K562 (cell line): ENCODE data around the gene ART1. TPM values are rescaled to one million over a fixed set of nuclear protein-coding genes. Genes with fewer than 3 reads are reported as not detected.
A peak's percentile ranks its signal among the peaks of the same experiment; 100 is the strongest.

Source experiments
- ATAC-seq: fragments of 200-7000 bp; cut with Tn5 transposase; 3 replicates; pipeline ENCODE4 v1.9.1; 2020; ENCODE audit warnings: moderate library complexity
- BruUV-seq: library from RNA; stranded (reverse); fragments of 400-500 nt; replicated peaks from 2 replicates; lab custom pipeline; 2021; lab: Mats Ljungman, UMichigan
- CTCF ChIA-PET: fragments of 300-600 bp; formaldehyde crosslinking; extraction: SDS; loops from one replicate; lab custom pipeline; 2021; ENCODE audit warnings: low intra/inter-chr PET ratio; lab: Yijun Ruan, JAX
- POLR2A ChIA-PET: fragments of 300-600, 350-650 bp; sonication (Branson Sonifier 250); formaldehyde crosslinking; extraction: SDS; loops from one replicate; lab custom pipeline; 2021; ENCODE audit warnings: antibody characterized with exemption, inconsistent platforms; lab: Yijun Ruan, JAX
- DNase-seq, 4 experiments: peaks; one replicate each; pipeline versions ENCODE4 v3.0.0 to v3.0.0-alpha.2; 2011 to 2018; ENCODE audit warnings: low spot score in 3 of 4, mixed read lengths in 3 of 4; ENCODE audit errors: extremely low read depth in 1 of 4
- FAIRE-seq: peaks from 2 replicates; lab custom pipeline; 2011; peaks lifted over from hg19 to GRCh38; lab: Jason Lieb, UNC
- H2AFZ ChIP-seq: 2 replicates; pipeline ENCODE4 v1.6.0; 2011; ENCODE audit warnings: low read depth, low read length, control low read depth, inconsistent platforms
- H3K27ac ChIP-seq: fragments of 200-600 bp; 3 replicates; pipeline ENCODE4 v1.8.0; 2011; ENCODE audit warnings: low read depth, mild to moderate bottlenecking, control low read depth, inconsistent platforms, low read length, moderate library complexity, mixed read lengths; ENCODE audit errors: extremely low read depth
- H3K27me3 ChIP-seq, 2 experiments: fragments of 300-600 bp in 1 of 2; 2 replicates in 1 of 2; 3 replicates in 1 of 2; pipeline versions ENCODE4 v1.6.0 to v1.8.0; 2011; ENCODE audit warnings: inconsistent platforms in 2 of 2, low read length in 2 of 2, mild to moderate bottlenecking in 1 of 2, mixed read lengths in 1 of 2, moderate library complexity in 1 of 2; ENCODE audit not compliant: control insufficient read depth in 2 of 2, insufficient read depth in 2 of 2
- H3K36me3 ChIP-seq: fragments of 300-600 bp; 3 replicates; pipeline ENCODE4 v1.8.0; 2011; ENCODE audit warnings: mild to moderate bottlenecking, low read length, inconsistent platforms; ENCODE audit not compliant: control insufficient read depth, insufficient read depth
- H3K4me1 ChIP-seq, 2 experiments: fragments of 200-600 bp in 1 of 2; replicated peaks in 1 of 2; 2 replicates in 1 of 2; 3 replicates in 1 of 2; pipeline versions ENCODE4 v1.5.1 to v1.8.0; 2011; ENCODE audit warnings: inconsistent platforms in 2 of 2, low read length in 2 of 2, mild to moderate bottlenecking in 1 of 2, mixed read lengths in 1 of 2, moderate library complexity in 1 of 2; ENCODE audit not compliant: control insufficient read depth in 2 of 2, insufficient read depth in 2 of 2
- H3K4me2 ChIP-seq: 2 replicates; pipeline ENCODE4 v1.6.1; 2011; ENCODE audit warnings: low read length, control low read depth, inconsistent platforms, mixed read lengths; ENCODE audit not compliant: insufficient read depth
- H3K4me3 ChIP-seq: fragments of 200-600 bp; sonication (generic), shearing (Covaris generic); 2 replicates; pipeline ENCODE4 v1.5.1; 2016; ENCODE audit warnings: control low read depth, inconsistent platforms
- H3K79me2 ChIP-seq: fragments of 200-600 bp; 3 replicates; pipeline ENCODE4 v1.8.0; 2011; ENCODE audit warnings: low read length, inconsistent platforms; ENCODE audit not compliant: control insufficient read depth, insufficient read depth
- H3K9ac ChIP-seq, 2 experiments: 2 replicates each; pipeline versions ENCODE4 v1.6.0 to v1.6.1; 2011; ENCODE audit warnings: low read depth in 2 of 2, low read length in 2 of 2, control low read depth in 1 of 2, inconsistent platforms in 1 of 2, mild to moderate bottlenecking in 1 of 2, mixed read lengths in 1 of 2; ENCODE audit not compliant: insufficient read depth in 1 of 2
- H3K9me1 ChIP-seq: one replicate; pipeline ENCODE4 v1.6.0; 2011; ENCODE audit warnings: inconsistent platforms, mild to moderate bottlenecking, low read length, moderate library complexity; ENCODE audit not compliant: control insufficient read depth, insufficient read depth
- H3K9me3 ChIP-seq: replicated peaks from 2 replicates; pipeline ENCODE4 v1.5.1; 2011; ENCODE audit warnings: low read depth, low read length, inconsistent platforms; ENCODE audit not compliant: control insufficient read depth, insufficient read depth
- H4K20me1 ChIP-seq: replicated peaks from 2 replicates; pipeline ENCODE4 v1.6.1; 2011; ENCODE audit warnings: low read length, inconsistent platforms, mixed read lengths; ENCODE audit not compliant: control insufficient read depth, insufficient read depth
- BCOR ChIP-seq: fragments of 450-650 bp; IDR thresholded peaks from 2 replicates; pipeline ENCODE4 v1.6.1; 2016
- FOXJ3 ChIP-seq: sonication (generic); formaldehyde crosslinking; IDR thresholded peaks from 2 replicates; pipeline ENCODE4 v1.4.0; 2020; ENCODE audit warnings: mild to moderate bottlenecking, missing genetic modification reagents
- HEY1 ChIP-seq: fragments of 250-450 bp; sonication (Bioruptor Pico); IDR thresholded peaks from 2 replicates; pipeline ENCODE4 v1.5.0; 2020; ENCODE audit warnings: mild to moderate bottlenecking, moderate library complexity, borderline replicate concordance
- KLF10 ChIP-seq: fragments of 250-450 bp; sonication (Bioruptor Pico); IDR thresholded peaks from 2 replicates; pipeline ENCODE4 v1.6.1; 2021; ENCODE audit warnings: matching md5 sums
- MAFF ChIP-seq: IDR thresholded peaks from 2 replicates; pipeline ENCODE4 v1.6.1; 2012; ENCODE audit warnings: low read length, improper control_type of control experiment
- NELFE ChIP-seq: IDR thresholded peaks from 2 replicates; pipeline ENCODE4 v1.6.1; 2011; ENCODE audit warnings: mild to moderate bottlenecking; ENCODE audit not compliant: insufficient read depth, insufficient read length
- NFIC ChIP-seq: fragments of 450-650 bp; IDR thresholded peaks from 2 replicates; pipeline ENCODE4 v1.6.1; 2017; ENCODE audit warnings: mild to moderate bottlenecking, inconsistent platforms
- NRF1 ChIP-seq, 2 experiments: fragments of 450-650 bp; IDR thresholded peaks in 1 of 2; conservative IDR thresholded peaks in 1 of 2; 2 replicates each; pipeline ENCODE4 v1.6.1; 2014; ENCODE audit warnings: mild to moderate bottlenecking in 2 of 2
- OTX1 ChIP-seq: fragments of 450-650 bp; formaldehyde crosslinking; IDR thresholded peaks from 2 replicates; pipeline ENCODE4 v1.4.0; 2022; ENCODE audit warnings: mild to moderate bottlenecking
- RAD21 ChIP-seq, 2 experiments: fragments of 250-450 bp in 1 of 2; fragments of 450-650 bp in 1 of 2; sonication (Bioruptor Pico) in 1 of 2; formaldehyde crosslinking in 1 of 2; IDR thresholded peaks in 1 of 2; conservative IDR thresholded peaks in 1 of 2; 2 replicates each; pipeline versions ENCODE4 v1.4.0 to v1.8.0; 2020 to 2022; ENCODE audit warnings: mild to moderate bottlenecking in 2 of 2, moderate library complexity in 1 of 2
- ZFP1 ChIP-seq: fragments of 450-650 bp; formaldehyde crosslinking; IDR thresholded peaks from 2 replicates; pipeline ENCODE4 v1.4.0; 2020; ENCODE audit warnings: mild to moderate bottlenecking, mixed read lengths
- ZNF175 ChIP-seq: fragments of 200-800 bp; sonication (Bioruptor generic); IDR thresholded peaks from 2 replicates; pipeline ENCODE4 v1.6.1; 2016; ENCODE audit warnings: low read depth, mild to moderate bottlenecking, missing genetic modification characterization, missing compliant biosample characterization
- WGBS: fragments of 100-300 bp; shearing (Covaris generic); methylation state at CpG from one replicate; pipeline ENCODE4 v1.1.6; 2016; ENCODE audit warnings: low coverage, mixed read lengths; ENCODE audit not compliant: insufficient coverage; ENCODE audit errors: missing lambda C conversion rate; 5-methylcytosine and 5-hydroxymethylcytosine counted together
- in situ Hi-C: fragments of 300-500 bp; cut with MboI; formaldehyde crosslinking; loops from 4 replicates; pipeline ENCODE4 v1.15.0; 2018; ENCODE audit warnings: inconsistent platforms, mixed read lengths
- intact Hi-C: fragments of 100-400 bp; cut with micrococcal nuclease; formaldehyde crosslinking; loops from 2 replicates; pipeline ENCODE4 v1.14.2; 2022
- polyA plus RNA-seq, 8 experiments: library from polyadenylated mRNA; depleted of rRNA in 4 of 8; stranded (reverse) in 5 of 8; unstranded in 3 of 8; fragments of >200 nt; fragmentation: Nextera tagmentation in 2 of 8; fragmentation: Illumina TruSeq in 1 of 8; extraction: Ambion mirVana in 2 of 8; extraction: Trizol in 1 of 8; gene quantifications; 2 replicates each; pipeline versions ENCODE4 v1.2.1 to v1.2.3, GENCODE V29; 2011 to 2014; ENCODE audit warnings: inconsistent platforms in 1 of 8, missing spikeins in 1 of 8
- total RNA-seq, 7 experiments: library from RNA; depleted of rRNA in 6 of 7; stranded (reverse); fragments of >200 nt in 6 of 7; fragmentation: Illumina TruSeq in 2 of 7; extraction: Trizol in 2 of 7; gene quantifications; 2 replicates each; pipeline versions ENCODE4 v1.2.1 to v1.2.3, GENCODE V29; 2011 to 2021; ENCODE audit warnings: low replicate concordance in 1 of 7
- TF ChIP-seq, protein P1 (sequence below), 3 experiments: IDR thresholded peaks in 2 of 3; conservative IDR thresholded peaks in 1 of 3; 2 replicates each; pipeline ENCODE4 v1.5.1; 2011 to 2012; ENCODE audit warnings: low read length in 3 of 3, mild to moderate bottlenecking in 3 of 3, control low read depth in 2 of 3, improper control_type of control experiment in 1 of 3, inconsistent platforms in 1 of 3, low read depth in 1 of 3, mixed read lengths in 1 of 3, moderate library complexity in 1 of 3; ENCODE audit not compliant: insufficient read depth in 2 of 3
- TF ChIP-seq, protein P2 (sequence below): fragments of 250-450 bp; sonication (Bioruptor Pico); IDR thresholded peaks from 2 replicates; pipeline ENCODE4 v1.9.0; 2021; ENCODE audit warnings: mild to moderate bottlenecking, inconsistent platforms
- TF ChIP-seq, protein P3 (sequence below): fragments of 250-450 bp; sonication (Bioruptor Pico); IDR thresholded peaks from 2 replicates; pipeline ENCODE4 v1.6.1; 2021; ENCODE audit warnings: mild to moderate bottlenecking

Gene ART1
- total and polyA plus RNA-seq, 9 of the 15 experiments (the other 6 are each of a cell fraction or from before 2014, with no cell fraction given) = not detected

DNA sequence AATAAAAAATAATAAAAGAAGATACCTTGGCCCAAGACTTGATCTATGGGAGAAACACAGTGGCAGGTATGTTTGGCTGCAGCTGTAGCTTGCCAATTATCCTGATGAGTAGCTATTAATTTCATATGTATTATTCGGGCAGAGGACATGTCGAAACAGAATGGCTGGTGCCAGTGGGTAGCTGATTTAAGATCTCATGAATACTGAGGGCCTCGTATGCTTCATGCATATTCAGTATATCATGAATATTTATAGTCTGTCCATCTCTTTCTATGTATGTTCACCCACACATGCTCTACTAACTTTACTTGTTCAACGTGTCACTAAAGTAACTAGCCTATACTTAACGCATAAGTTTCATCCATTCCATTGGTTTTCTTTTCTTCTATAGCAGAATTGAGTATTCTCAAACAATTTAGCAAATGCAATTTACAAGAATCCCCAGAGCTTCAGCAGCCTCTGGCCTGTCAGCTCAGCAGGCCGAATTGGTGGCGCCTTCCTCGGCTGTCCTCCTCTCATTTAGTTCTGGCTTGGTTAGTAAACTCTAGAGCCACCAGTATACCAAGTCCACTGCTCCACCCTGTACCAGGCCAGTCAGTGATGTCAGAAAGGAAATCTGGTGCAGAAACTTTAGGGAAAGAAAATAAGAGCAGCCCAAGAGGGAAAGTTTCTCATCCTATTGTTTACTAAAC lies 21.0 kb upstream of the ART1 start (continued):
- TF ChIP-seq ZFP1 (no peak), BCOR (no peak)

DNA sequence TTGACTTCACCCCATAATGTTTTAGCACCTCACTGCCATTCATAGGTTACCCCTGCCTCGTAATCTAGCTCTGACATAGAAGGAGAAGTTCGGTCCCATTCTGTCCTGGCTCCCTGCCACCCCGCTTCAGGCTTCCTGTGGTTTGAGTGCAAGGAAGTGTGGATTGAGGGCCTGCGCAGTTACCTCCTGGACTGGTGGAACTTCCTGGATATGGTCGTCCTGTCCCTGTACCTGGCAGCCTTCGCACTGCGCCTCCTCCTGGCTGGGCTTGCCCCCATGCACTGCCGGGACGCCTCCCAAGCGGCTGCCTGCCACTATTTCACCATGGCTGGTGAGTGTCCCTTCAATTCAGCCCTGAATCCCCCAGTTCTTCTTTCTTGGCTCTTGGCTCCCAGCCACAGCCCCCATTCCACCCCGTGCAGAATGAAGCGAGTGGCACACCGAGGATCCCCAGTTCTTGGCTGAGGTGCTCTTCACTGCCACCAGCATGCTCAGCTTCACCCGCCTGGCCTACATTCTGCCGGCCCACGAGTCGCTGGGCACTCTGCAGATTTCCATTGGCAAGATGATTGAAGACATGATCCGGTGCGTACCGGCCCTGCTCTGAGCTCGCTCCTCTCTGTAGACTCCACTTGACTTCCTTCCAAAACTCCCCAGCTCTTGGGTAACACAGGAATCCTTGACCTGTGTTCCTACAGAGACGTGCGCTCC lies 18.5 kb upstream of the ART1 start:
- Histone ChIP-seq H4K20me1 (no peaks in the 10 kb centered on the region), H3K4me3 (no peak overlapping the region), H3K27ac (no peak overlapping the region), H3K9me1 (no peaks in the 10 kb centered on the region), H3K9me3 (no peaks in the 10 kb centered on the region), H3K9ac (0 out of 4 replicates have a peak overlapping the region, but pooled peaks of 1 of the 2 experiments have one; percentile 6), H2AFZ (peak overlapping the region; percentile 58), H3K4me2 (0 out of 2 replicates have a peak overlapping the region, but pooled peaks have one; percentile 0), H3K27me3 (peaks cover 0 to 5% of the 10 kb centered on the region in 2 experiments; a peak in 1 of 5 replicates), H3K79me2 (no peaks in the 10 kb centered on the region), H3K4me1 (peaks cover 0 to 5% of the 10 kb centered on the region in 2 experiments; a peak in 2 of 5 replicates), H3K36me3 (no peaks in the 10 kb centered on the region)
- FAIRE-seq = no peak
- intact Hi-C loops = no loop called here
- in situ Hi-C loops = no loop called here
- CTCF ChIA-PET = no interaction called here
- ATAC-seq = peak; percentile 92
- POLR2A ChIA-PET = interaction anchor here (1.0 kb wide), 1 partner anchor 8 kb away, joined by 3 read pairs; no protein-coding TSS in a partner anchor
- BruUV-seq = no TSS peak
- DNase-seq = peak in 1 of 4 experiments; percentile 39
- 48% methylated on average over 20 of the region's 23 CpGs for WGBS
- TF ChIP-seq NRF1 (conservative IDR thresholded peaks at IDR 0.05 in 1 of 2, IDR thresholded peaks at IDR 0.05 in 1 of 2) (peak; percentile 77 to 79), ZNF175 (no peak), FOXJ3 (no peak), NFIC (0 out of 2 replicates have a peak, but pooled peaks have one; percentile 31), OTX1 (CRISPR knock-in tag) (no peak), HEY1 (no peak), KLF10 (CRISPR knock-in tag) (no peak), NELFE (no peak), MAFF (no peak), RAD21 (CRISPR knock-in tag; conservative IDR thresholded peaks at IDR 0.05 in 1 of 2, IDR thresholded peaks at IDR 0.05 in 1 of 2) (peak in 1 of 2 experiments; percentile 25; a peak in 2 of 4 replicates)
- TF ChIP-seq, protein P1, sequence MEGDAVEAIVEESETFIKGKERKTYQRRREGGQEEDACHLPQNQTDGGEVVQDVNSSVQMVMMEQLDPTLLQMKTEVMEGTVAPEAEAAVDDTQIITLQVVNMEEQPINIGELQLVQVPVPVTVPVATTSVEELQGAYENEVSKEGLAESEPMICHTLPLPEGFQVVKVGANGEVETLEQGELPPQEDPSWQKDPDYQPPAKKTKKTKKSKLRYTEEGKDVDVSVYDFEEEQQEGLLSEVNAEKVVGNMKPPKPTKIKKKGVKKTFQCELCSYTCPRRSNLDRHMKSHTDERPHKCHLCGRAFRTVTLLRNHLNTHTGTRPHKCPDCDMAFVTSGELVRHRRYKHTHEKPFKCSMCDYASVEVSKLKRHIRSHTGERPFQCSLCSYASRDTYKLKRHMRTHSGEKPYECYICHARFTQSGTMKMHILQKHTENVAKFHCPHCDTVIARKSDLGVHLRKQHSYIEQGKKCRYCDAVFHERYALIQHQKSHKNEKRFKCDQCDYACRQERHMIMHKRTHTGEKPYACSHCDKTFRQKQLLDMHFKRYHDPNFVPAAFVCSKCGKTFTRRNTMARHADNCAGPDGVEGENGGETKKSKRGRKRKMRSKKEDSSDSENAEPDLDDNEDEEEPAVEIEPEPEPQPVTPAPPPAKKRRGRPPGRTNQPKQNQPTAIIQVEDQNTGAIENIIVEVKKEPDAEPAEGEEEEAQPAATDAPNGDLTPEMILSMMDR (IDR thresholded peaks at IDR 0.05 in 2 of 3, conservative IDR thresholded peaks at IDR 0.05 in 1 of 3; ENCODE audit: insufficient read depth in 2 of 3, low read depth in 1 of 3, low read length in 3 of 3) = peak; percentile 39 to 60 (median 45); a peak in 4 of 6 replicates
- TF ChIP-seq, protein P2, sequence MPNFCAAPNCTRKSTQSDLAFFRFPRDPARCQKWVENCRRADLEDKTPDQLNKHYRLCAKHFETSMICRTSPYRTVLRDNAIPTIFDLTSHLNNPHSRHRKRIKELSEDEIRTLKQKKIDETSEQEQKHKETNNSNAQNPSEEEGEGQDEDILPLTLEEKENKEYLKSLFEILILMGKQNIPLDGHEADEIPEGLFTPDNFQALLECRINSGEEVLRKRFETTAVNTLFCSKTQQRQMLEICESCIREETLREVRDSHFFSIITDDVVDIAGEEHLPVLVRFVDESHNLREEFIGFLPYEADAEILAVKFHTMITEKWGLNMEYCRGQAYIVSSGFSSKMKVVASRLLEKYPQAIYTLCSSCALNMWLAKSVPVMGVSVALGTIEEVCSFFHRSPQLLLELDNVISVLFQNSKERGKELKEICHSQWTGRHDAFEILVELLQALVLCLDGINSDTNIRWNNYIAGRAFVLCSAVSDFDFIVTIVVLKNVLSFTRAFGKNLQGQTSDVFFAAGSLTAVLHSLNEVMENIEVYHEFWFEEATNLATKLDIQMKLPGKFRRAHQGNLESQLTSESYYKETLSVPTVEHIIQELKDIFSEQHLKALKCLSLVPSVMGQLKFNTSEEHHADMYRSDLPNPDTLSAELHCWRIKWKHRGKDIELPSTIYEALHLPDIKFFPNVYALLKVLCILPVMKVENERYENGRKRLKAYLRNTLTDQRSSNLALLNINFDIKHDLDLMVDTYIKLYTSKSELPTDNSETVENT (CRISPR knock-in tag) = no peak
- TF ChIP-seq, protein P3, sequence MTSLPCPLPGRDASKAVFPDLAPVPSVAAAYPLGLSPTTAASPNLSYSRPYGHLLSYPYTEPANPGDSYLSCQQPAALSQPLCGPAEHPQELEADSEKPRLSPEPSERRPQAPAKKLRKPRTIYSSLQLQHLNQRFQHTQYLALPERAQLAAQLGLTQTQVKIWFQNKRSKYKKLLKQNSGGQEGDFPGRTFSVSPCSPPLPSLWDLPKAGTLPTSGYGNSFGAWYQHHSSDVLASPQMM (CRISPR knock-in tag) = no peak
